H9 (cell line): ENCODE results near the gene PTGFRN. TPM values are rescaled to one million over a fixed set of nuclear protein-coding genes. Genes with fewer than 3 reads are reported as not detected.

Experiments
- DNase-seq: peaks from one replicate; pipeline ENCODE4 v3.0.0-alpha.2; 2017
- H2AFZ ChIP-seq: one replicate; pipeline ENCODE4 v1.6.1; 2013; ENCODE audit warnings: mild to moderate bottlenecking, low read length, control low read depth, moderate library complexity
- H2AK5ac ChIP-seq: 2 replicates; pipeline ENCODE4 v1.6.1; 2013; ENCODE audit warnings: low read length, control low read depth, mixed read lengths; ENCODE audit not compliant: insufficient read length
- H2BK120ac ChIP-seq: one replicate; pipeline ENCODE4 v1.6.1; 2013; ENCODE audit warnings: low read depth, mild to moderate bottlenecking, low read length, control low read depth, inconsistent platforms; ENCODE audit not compliant: poor library complexity, severe bottlenecking
- H2BK12ac ChIP-seq: 2 replicates; pipeline ENCODE4 v1.6.1; 2013; ENCODE audit warnings: low read length, control low read depth, mixed read lengths, low read depth; ENCODE audit not compliant: insufficient read length
- H2BK15ac ChIP-seq: 2 replicates; pipeline ENCODE4 v1.6.1; 2013; ENCODE audit warnings: low read depth, low read length, control low read depth
- H2BK20ac ChIP-seq: one replicate; pipeline ENCODE4 v1.6.1; 2013; ENCODE audit warnings: low read depth, mild to moderate bottlenecking, low read length, control low read depth, inconsistent platforms; ENCODE audit not compliant: poor library complexity, severe bottlenecking
- H2BK5ac ChIP-seq: 2 replicates; pipeline ENCODE4 v1.6.1; 2013; ENCODE audit warnings: low read length, control low read depth, mixed read lengths; ENCODE audit not compliant: insufficient read length
- H3K14ac ChIP-seq: 2 replicates; pipeline ENCODE4 v1.6.1; 2013; ENCODE audit warnings: low read length, control low read depth; ENCODE audit not compliant: insufficient read depth
- H3K18ac ChIP-seq: 2 replicates; pipeline ENCODE4 v1.6.1; 2013; ENCODE audit warnings: low read depth, mild to moderate bottlenecking, mixed read lengths, low read length, control low read depth; ENCODE audit not compliant: insufficient read length
- H3K23ac ChIP-seq: 2 replicates; pipeline ENCODE4 v1.6.1; 2013; ENCODE audit warnings: low read length, control low read depth, mixed read lengths, low read depth; ENCODE audit not compliant: insufficient read length
- H3K23me2 ChIP-seq: 2 replicates; pipeline ENCODE4 v1.6.1; 2013; ENCODE audit warnings: low read depth, mild to moderate bottlenecking, mixed read lengths, low read length, control low read depth; ENCODE audit not compliant: insufficient read length, poor library complexity, severe bottlenecking
- H3K27ac ChIP-seq: 2 replicates; pipeline ENCODE4 v1.5.1; 2013; ENCODE audit warnings: low read length, control low read depth, mixed read lengths, low read depth; ENCODE audit not compliant: insufficient read length
- H3K27me3 ChIP-seq: 2 replicates; pipeline ENCODE4 v1.6.1; 2013; ENCODE audit warnings: low read length, control low read depth, inconsistent platforms; ENCODE audit not compliant: insufficient read depth
- H3K4ac ChIP-seq: 2 replicates; pipeline ENCODE4 v1.6.1; 2013; ENCODE audit warnings: low read depth, mild to moderate bottlenecking, control low read depth, inconsistent platforms, low read length, moderate library complexity
- H3K4me1 ChIP-seq: 2 replicates; pipeline ENCODE4 v1.6.1; 2013; ENCODE audit warnings: low read length, control low read depth, inconsistent platforms; ENCODE audit not compliant: insufficient read depth
- H3K4me2 ChIP-seq: 2 replicates; pipeline ENCODE4 v1.6.1; 2013; ENCODE audit warnings: low read length, control low read depth, mixed read lengths; ENCODE audit not compliant: insufficient read length, insufficient read depth
- H3K56ac ChIP-seq: 2 replicates; pipeline ENCODE4 v1.6.1; 2013; ENCODE audit warnings: low read depth, mild to moderate bottlenecking, mixed read lengths, low read length, control low read depth; ENCODE audit not compliant: insufficient read length
- H3K79me1 ChIP-seq: 2 replicates; pipeline ENCODE4 v1.6.1; 2013; ENCODE audit warnings: low read depth, mild to moderate bottlenecking, moderate library complexity, low read length, control low read depth, inconsistent platforms; ENCODE audit not compliant: insufficient read depth, poor library complexity, severe bottlenecking
- H3K79me2 ChIP-seq: 2 replicates; pipeline ENCODE4 v1.6.1; 2013; ENCODE audit warnings: low read length, control low read depth, inconsistent platforms; ENCODE audit not compliant: insufficient read depth
- H3K9ac ChIP-seq: 2 replicates; pipeline ENCODE4 v1.6.1; 2013; ENCODE audit warnings: low read length, control low read depth, mixed read lengths; ENCODE audit not compliant: insufficient read length; ENCODE audit errors: extremely low read depth
- H3K9me3 ChIP-seq: one replicate; pipeline ENCODE4 v1.6.1; 2013; ENCODE audit warnings: low read depth, low read length, inconsistent platforms; ENCODE audit not compliant: control insufficient read depth
- H3T11ph ChIP-seq: one replicate; pipeline ENCODE4 v1.6.1; 2013; ENCODE audit warnings: mild to moderate bottlenecking, low read length, control low read depth, inconsistent platforms
- H4K20me1 ChIP-seq: one replicate; pipeline ENCODE4 v1.6.1; 2013; ENCODE audit not compliant: control insufficient read depth, insufficient read length, insufficient read depth
- H4K5ac ChIP-seq: 2 replicates; pipeline ENCODE4 v1.6.1; 2013; ENCODE audit warnings: low read depth, mild to moderate bottlenecking, mixed read lengths, low read length, control low read depth; ENCODE audit not compliant: insufficient read length
- H4K8ac ChIP-seq: replicated peaks from 2 replicates; pipeline ENCODE4 v1.6.1; 2013; ENCODE audit warnings: low read length, control low read depth, mixed read lengths, low read depth; ENCODE audit not compliant: insufficient read length
- H4K91ac ChIP-seq: 2 replicates; pipeline ENCODE4 v1.6.1; 2013; ENCODE audit warnings: low read depth, mild to moderate bottlenecking, moderate library complexity, mixed read lengths, low read length, control low read depth; ENCODE audit not compliant: insufficient read length
- H3K27ac Mint-ChIP-seq, 3 experiments: 2 replicates in 2 of 3; 3 replicates in 1 of 3; pipeline ENCODE4 v1.8.0; 2020 to 2021; ENCODE audit warnings: mixed read lengths in 3 of 3, mild to moderate bottlenecking in 1 of 3, moderate library complexity in 1 of 3
- H3K27me3 Mint-ChIP-seq: 2 replicates; pipeline ENCODE4 v1.8.0; 2021; ENCODE audit warnings: low read depth, mild to moderate bottlenecking, moderate library complexity, mixed read lengths
- H3K36me3 Mint-ChIP-seq, 3 experiments: 2 replicates in 2 of 3; 3 replicates in 1 of 3; pipeline ENCODE4 v1.8.0; 2020 to 2021; ENCODE audit warnings: low read depth in 3 of 3, mixed read lengths in 3 of 3; ENCODE audit not compliant: insufficient read depth in 1 of 3
- H3K4me1 Mint-ChIP-seq, 2 experiments: 2 replicates each; pipeline ENCODE4 v1.8.0; 2020; ENCODE audit warnings: mixed read lengths in 2 of 2
- H3K4me3 Mint-ChIP-seq, 2 experiments: 2 replicates in 1 of 2; 3 replicates in 1 of 2; pipeline ENCODE4 v1.8.0; 2020 to 2021; ENCODE audit warnings: mild to moderate bottlenecking in 2 of 2, mixed read lengths in 2 of 2, moderate library complexity in 1 of 2
- H3K9me3 Mint-ChIP-seq, 2 experiments: 2 replicates in 1 of 2; 3 replicates in 1 of 2; pipeline ENCODE4 v1.8.0; 2020; ENCODE audit warnings: mild to moderate bottlenecking in 2 of 2, mixed read lengths in 2 of 2, moderate library complexity in 1 of 2
- CTCF ChIP-seq: fragments of 200-600 bp; sonication (generic); conservative IDR thresholded peaks from 3 replicates; pipeline ENCODE4 v1.8.0; 2021; ENCODE audit warnings: antibody characterized with exemption, mild to moderate bottlenecking
- WGBS: extraction: QIAGEN DNeasy Blood & Tissue Kit; methylation state at CpG from one replicate; pipeline ENCODE4 v1.1.7; 2013; ENCODE audit warnings: missing lambda C conversion rate, low lambda C conversion rate, mixed read lengths; ENCODE audit not compliant: insufficient read length; ENCODE audit errors: extremely low coverage; 5-methylcytosine and 5-hydroxymethylcytosine counted together
- total RNA-seq: library from RNA; stranded (reverse); gene quantifications from 2 replicates; pipeline ENCODE4 v1.2.1, GENCODE V29; 2021

Gene PTGFRN
- total RNA-seq, 1 experiment from 2014 or later: 26.3 TPM

- DNase-seq: no peak
- Histone ChIP-seq H3K4me1 (peaks cover 5% of the 10 kb centered on the region; the same call in 1 of the 2 replicates), H3K27ac (no peak overlapping the region), H3K4ac (no peak overlapping the region), H3K79me2 (no peaks in the 10 kb centered on the region), H3K56ac (no peak overlapping the region), H2BK12ac (no peak overlapping the region), H3K27me3 (no peaks in the 10 kb centered on the region), H3K14ac (no peak overlapping the region), H4K8ac (no peak overlapping the region), H2BK15ac (no peak overlapping the region), H2AFZ (no peak overlapping the region), H2BK5ac (no peak overlapping the region), H4K91ac (no peak overlapping the region), H3K23ac (no peak overlapping the region), H3K23me2 (no peaks in the 10 kb centered on the region), H3T11ph (no peak overlapping the region), H3K9me3 (no peaks in the 10 kb centered on the region), H3K4me2 (no peak overlapping the region), H2AK5ac (no peak overlapping the region), H4K5ac (no peak overlapping the region), H4K20me1 (peaks cover 2% of the 10 kb centered on the region), H2BK120ac (no peak overlapping the region), H3K18ac (no peak overlapping the region), H3K79me1 (no peaks in the 10 kb centered on the region), H3K9ac (no peak overlapping the region), H2BK20ac (no peak overlapping the region)
- Mint-ChIP-seq H3K27me3 (no peaks in the 10 kb centered on the region), H3K4me1 (peaks cover 7 to 10% of the 10 kb centered on the region in 2 experiments; a peak in 3 of 4 replicates), H3K36me3 (peaks cover 6 to 14% (median 10%) of the 10 kb centered on the region in 3 experiments; a peak in 5 of 7 replicates), H3K4me3 (no peak overlapping the region), H3K9me3 (no peaks in the 10 kb centered on the region), H3K27ac (no peak overlapping the region)
- TF ChIP-seq CTCF: no peak
- WGBS: no CpG with 5 or more reads among the region's 7 CpGs
Measured at GRCh38 chr1:116956378-116956777, 46.7 kb downstream of the PTGFRN start.
